Hepatocyte (in vitro differentiated cells): ENCODE results near the gene DEK.

Source experiments
- EZH2phosphoT487 ChIP-seq: fragments of 200-600 bp; sonication (generic); IDR thresholded peaks from one replicate; pipeline ENCODE4 v1.6.1; 2018; ENCODE audit warnings: antibody characterized with exemption, mild to moderate bottlenecking, low read depth, moderate library complexity; ENCODE audit not compliant: unreplicated experiment, severe bottlenecking
- TF ChIP-seq, protein P1 (sequence below): fragments of 200-600 bp; sonication (generic); IDR thresholded peaks from 2 replicates; pipeline ENCODE4 v1.5.1; 2016; ENCODE audit warnings: antibody characterized with exemption, mild to moderate bottlenecking; ENCODE audit not compliant: poor library complexity

DNA sequence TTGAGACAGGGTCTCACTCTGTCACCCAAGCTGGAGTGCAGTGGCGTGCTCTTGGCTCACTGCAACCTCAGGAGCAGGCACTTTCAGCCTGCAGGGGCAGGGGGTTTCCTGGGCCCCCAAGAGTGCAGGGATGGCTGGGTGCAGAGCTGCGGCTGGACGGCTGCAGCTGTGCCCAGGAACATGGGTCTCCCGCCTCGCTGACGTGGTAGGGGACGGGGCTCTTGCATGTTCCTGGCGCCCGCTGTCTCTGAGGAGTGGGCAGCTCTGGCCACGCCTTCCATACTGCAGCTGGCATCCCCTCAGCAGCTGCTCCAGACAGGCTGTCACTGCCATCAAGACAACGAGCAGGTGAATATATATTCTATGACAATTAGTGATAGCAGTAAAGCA is 2.2 kb upstream of the DEK start:
- TF ChIP-seq, protein P1, sequence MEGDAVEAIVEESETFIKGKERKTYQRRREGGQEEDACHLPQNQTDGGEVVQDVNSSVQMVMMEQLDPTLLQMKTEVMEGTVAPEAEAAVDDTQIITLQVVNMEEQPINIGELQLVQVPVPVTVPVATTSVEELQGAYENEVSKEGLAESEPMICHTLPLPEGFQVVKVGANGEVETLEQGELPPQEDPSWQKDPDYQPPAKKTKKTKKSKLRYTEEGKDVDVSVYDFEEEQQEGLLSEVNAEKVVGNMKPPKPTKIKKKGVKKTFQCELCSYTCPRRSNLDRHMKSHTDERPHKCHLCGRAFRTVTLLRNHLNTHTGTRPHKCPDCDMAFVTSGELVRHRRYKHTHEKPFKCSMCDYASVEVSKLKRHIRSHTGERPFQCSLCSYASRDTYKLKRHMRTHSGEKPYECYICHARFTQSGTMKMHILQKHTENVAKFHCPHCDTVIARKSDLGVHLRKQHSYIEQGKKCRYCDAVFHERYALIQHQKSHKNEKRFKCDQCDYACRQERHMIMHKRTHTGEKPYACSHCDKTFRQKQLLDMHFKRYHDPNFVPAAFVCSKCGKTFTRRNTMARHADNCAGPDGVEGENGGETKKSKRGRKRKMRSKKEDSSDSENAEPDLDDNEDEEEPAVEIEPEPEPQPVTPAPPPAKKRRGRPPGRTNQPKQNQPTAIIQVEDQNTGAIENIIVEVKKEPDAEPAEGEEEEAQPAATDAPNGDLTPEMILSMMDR, result no peak
- TF ChIP-seq EZH2phosphoT487, result no peak
